ENCODE measurements around the gene HAL. TPM values are rescaled to one million over a fixed set of nuclear protein-coding genes. Genes with fewer than 3 reads are reported as not detected.

HAL gene
- total and polyA plus RNA-seq, 2 donors (not counting 1 experiment from before 2014, with no cell fraction given) = 1.3 to 4.8 TPM

- TF ChIP-seq, protein P1, sequence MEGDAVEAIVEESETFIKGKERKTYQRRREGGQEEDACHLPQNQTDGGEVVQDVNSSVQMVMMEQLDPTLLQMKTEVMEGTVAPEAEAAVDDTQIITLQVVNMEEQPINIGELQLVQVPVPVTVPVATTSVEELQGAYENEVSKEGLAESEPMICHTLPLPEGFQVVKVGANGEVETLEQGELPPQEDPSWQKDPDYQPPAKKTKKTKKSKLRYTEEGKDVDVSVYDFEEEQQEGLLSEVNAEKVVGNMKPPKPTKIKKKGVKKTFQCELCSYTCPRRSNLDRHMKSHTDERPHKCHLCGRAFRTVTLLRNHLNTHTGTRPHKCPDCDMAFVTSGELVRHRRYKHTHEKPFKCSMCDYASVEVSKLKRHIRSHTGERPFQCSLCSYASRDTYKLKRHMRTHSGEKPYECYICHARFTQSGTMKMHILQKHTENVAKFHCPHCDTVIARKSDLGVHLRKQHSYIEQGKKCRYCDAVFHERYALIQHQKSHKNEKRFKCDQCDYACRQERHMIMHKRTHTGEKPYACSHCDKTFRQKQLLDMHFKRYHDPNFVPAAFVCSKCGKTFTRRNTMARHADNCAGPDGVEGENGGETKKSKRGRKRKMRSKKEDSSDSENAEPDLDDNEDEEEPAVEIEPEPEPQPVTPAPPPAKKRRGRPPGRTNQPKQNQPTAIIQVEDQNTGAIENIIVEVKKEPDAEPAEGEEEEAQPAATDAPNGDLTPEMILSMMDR (IDR thresholded peaks at IDR 0.05) = no peak
- no peak for TF ChIP-seq EZH2 (IDR thresholded peaks at IDR 0.05; ENCODE audit: borderline replicate concordance, insufficient read depth, low read depth, low read length, poor library complexity, severe bottlenecking)
- CTCF ChIA-PET = interaction anchor here (0.7 to 1.2 kb wide), 5 partner anchors 16 to 461 kb away, joined by 3 to 7 read pairs (median 4); partner anchors contain the start of gene AMDHD1
- no peak overlapping the region for H3K4me3 Mint-ChIP-seq
- Histone ChIP-seq H3K4me2 (replicated peaks; ENCODE audit: low read depth, low read length, poor library complexity, severe bottlenecking) (no peak overlapping the region), H3K9ac (ENCODE audit: low read length) (no peak overlapping the region), H3K4me1 (ENCODE audit: control insufficient read depth in 2 of 2, insufficient read depth in 2 of 2, low read length in 2 of 2) (no peaks in the 10 kb centered on the region), H3K79me2 (ENCODE audit: control insufficient read depth, insufficient read depth, low read length) (no peaks in the 10 kb centered on the region), H3K27me3 (replicated peaks in 1 of 4; ENCODE audit: control extremely low read depth in 1 of 4, control insufficient read depth in 3 of 4, insufficient read depth in 4 of 4, low read length in 3 of 4) (peaks cover 0 to 4% (median 0%) of the 10 kb centered on the region in 4 experiments), H3K27ac (ENCODE audit: low read length in 2 of 2) (no peak overlapping the region), H4K20me1 (ENCODE audit: control insufficient read depth, insufficient read depth, low read length, poor library complexity, severe bottlenecking) (no peaks in the 10 kb centered on the region), H2AFZ (ENCODE audit: insufficient read depth, low read depth, low read length, poor library complexity, severe bottlenecking) (no peak overlapping the region), H3K4me3 (ENCODE audit: control extremely low read depth in 1 of 5, extremely low read depth in 1 of 5, insufficient read depth in 1 of 5, low read depth in 2 of 5, low read length in 4 of 5) (no peak overlapping the region), H3K36me3 (replicated peaks in 1 of 2; ENCODE audit: control extremely low read depth in 1 of 2, control insufficient read depth in 1 of 2, extremely low read depth in 1 of 2, insufficient read depth in 2 of 2, low read length in 1 of 2) (no peaks in the 10 kb centered on the region), H3K9me3 (ENCODE audit: control extremely low read depth in 1 of 3, control insufficient read depth in 2 of 3, insufficient read depth in 1 of 3, low read length in 2 of 3) (no peaks in the 10 kb centered on the region)
- no peak for ATAC-seq (ENCODE audit: low read depth)
- intact Hi-C loops (cut with micrococcal nuclease) = no loop called here
- H3K4me1 Mint-ChIP-seq = no peaks in the 10 kb centered on the region
- DNase-seq = no peak
- no peak overlapping the region for H3K27ac Mint-ChIP-seq
- no peaks in the 10 kb centered on the region for H3K9me3 Mint-ChIP-seq (ENCODE audit: insufficient read depth)
- POLR2A ChIA-PET = interaction anchor here (0.7 to 1.1 kb wide), 2 partner anchors 16 to 141 kb away, joined by 3 to 8 read pairs; partner anchors contain the start of genes AMDHD1 and CCDC38
- H3K27me3 Mint-ChIP-seq = peaks cover 12% of the 10 kb centered on the region
- WGBS (ENCODE audit: insufficient coverage) = no CpG with 5 or more reads among the region's 1 CpG
Measured at GRCh38 chr12:95959107-95959506, 37.0 kb downstream of the HAL start.

- DNase-seq = no peak
- H2AFZ ChIP-seq (ENCODE audit: insufficient read depth, low read depth, low read length, poor library complexity, severe bottlenecking) = no peak overlapping the region
- no peaks in the 10 kb centered on the region for H3K36me3 ChIP-seq (replicated peaks in 1 of 2; ENCODE audit: control extremely low read depth in 1 of 2, control insufficient read depth in 1 of 2, extremely low read depth in 1 of 2, insufficient read depth in 2 of 2, low read length in 1 of 2)
- H3K4me3 ChIP-seq (ENCODE audit: control extremely low read depth in 1 of 5, extremely low read depth in 1 of 5, insufficient read depth in 1 of 5, low read depth in 2 of 5, low read length in 4 of 5) = no peak overlapping the region
- peaks cover 16% of the 10 kb centered on the region for H3K27me3 Mint-ChIP-seq
- WGBS (ENCODE audit: insufficient coverage) = 95% methylated on average over 27 of the region's 27 CpGs
- no peaks in the 10 kb centered on the region for H4K20me1 ChIP-seq (ENCODE audit: control insufficient read depth, insufficient read depth, low read length, poor library complexity, severe bottlenecking)
- H3K9me3 ChIP-seq (ENCODE audit: control extremely low read depth in 1 of 3, control insufficient read depth in 2 of 3, insufficient read depth in 1 of 3, low read length in 2 of 3) = no peaks in the 10 kb centered on the region
- POLR2A ChIA-PET = no interaction called here
- no peak overlapping the region for H3K4me3 Mint-ChIP-seq
- H3K4me2 ChIP-seq (replicated peaks; ENCODE audit: low read depth, low read length, poor library complexity, severe bottlenecking) = no peak overlapping the region
- H3K9me3 Mint-ChIP-seq (ENCODE audit: insufficient read depth) = no peaks in the 10 kb centered on the region
- no peaks in the 10 kb centered on the region for H3K79me2 ChIP-seq (ENCODE audit: control insufficient read depth, insufficient read depth, low read length)
- CTCF ChIA-PET = interaction anchor here (1.6 kb wide), 1 partner anchor 42 kb away, joined by 4 read pairs; no protein-coding TSS in a partner anchor
- H3K27ac Mint-ChIP-seq = no peak overlapping the region
- no peak for ATAC-seq (ENCODE audit: low read depth)
- peaks cover 0 to 4% (median 0%) of the 10 kb centered on the region in 4 experiments for H3K27me3 ChIP-seq (replicated peaks in 1 of 4; ENCODE audit: control extremely low read depth in 1 of 4, control insufficient read depth in 3 of 4, insufficient read depth in 4 of 4, low read length in 3 of 4)
- H3K27ac ChIP-seq (ENCODE audit: low read length in 2 of 2) = no peak overlapping the region
- no peaks in the 10 kb centered on the region for H3K4me1 ChIP-seq (ENCODE audit: control insufficient read depth in 2 of 2, insufficient read depth in 2 of 2, low read length in 2 of 2)
- TF ChIP-seq, protein P1 (IDR thresholded peaks at IDR 0.05) = no peak
- TF ChIP-seq EZH2 (IDR thresholded peaks at IDR 0.05; ENCODE audit: borderline replicate concordance, insufficient read depth, low read depth, low read length, poor library complexity, severe bottlenecking) = no peak
- intact Hi-C loops (cut with micrococcal nuclease) = no loop called here
- H3K4me1 Mint-ChIP-seq = no peaks in the 10 kb centered on the region
- H3K9ac ChIP-seq (ENCODE audit: low read length) = no peak overlapping the region
Measured at GRCh38 chr12:95956557-95957145, 39.5 kb downstream of the HAL start.
